Thyroid gland (tissue), 4 donors: ENCODE results near the gene NR6A1.

Source experiments
- POLR2A ChIP-seq, 2 donors: fragments of 450-650 bp; IDR thresholded peaks; one replicate each; pipeline ENCODE4 v1.6.1; 2017; ENCODE audit warnings: antibody characterized with exemption in 2 of 2, mild to moderate bottlenecking in 2 of 2, moderate library complexity in 1 of 2
- TF ChIP-seq, protein P1 (sequence below), 6 experiments: fragments of 200-600 bp in 3 of 6; fragments of 450-650 bp in 3 of 6; sonication (generic) in 3 of 6; IDR thresholded peaks; one replicate each; pipeline ENCODE4 v1.5.1; 2016 to 2019; ENCODE audit warnings: antibody characterized with exemption in 6 of 6, mild to moderate bottlenecking in 2 of 6, inconsistent platforms in 1 of 6, moderate library complexity in 1 of 6

GRCh38 chr9:124550072-124550471 is 221.0 kb downstream of the NR6A1 start:
- TF ChIP-seq POLR2A (IDR thresholded peaks at IDR 0.05) = no peak
- TF ChIP-seq, protein P1, sequence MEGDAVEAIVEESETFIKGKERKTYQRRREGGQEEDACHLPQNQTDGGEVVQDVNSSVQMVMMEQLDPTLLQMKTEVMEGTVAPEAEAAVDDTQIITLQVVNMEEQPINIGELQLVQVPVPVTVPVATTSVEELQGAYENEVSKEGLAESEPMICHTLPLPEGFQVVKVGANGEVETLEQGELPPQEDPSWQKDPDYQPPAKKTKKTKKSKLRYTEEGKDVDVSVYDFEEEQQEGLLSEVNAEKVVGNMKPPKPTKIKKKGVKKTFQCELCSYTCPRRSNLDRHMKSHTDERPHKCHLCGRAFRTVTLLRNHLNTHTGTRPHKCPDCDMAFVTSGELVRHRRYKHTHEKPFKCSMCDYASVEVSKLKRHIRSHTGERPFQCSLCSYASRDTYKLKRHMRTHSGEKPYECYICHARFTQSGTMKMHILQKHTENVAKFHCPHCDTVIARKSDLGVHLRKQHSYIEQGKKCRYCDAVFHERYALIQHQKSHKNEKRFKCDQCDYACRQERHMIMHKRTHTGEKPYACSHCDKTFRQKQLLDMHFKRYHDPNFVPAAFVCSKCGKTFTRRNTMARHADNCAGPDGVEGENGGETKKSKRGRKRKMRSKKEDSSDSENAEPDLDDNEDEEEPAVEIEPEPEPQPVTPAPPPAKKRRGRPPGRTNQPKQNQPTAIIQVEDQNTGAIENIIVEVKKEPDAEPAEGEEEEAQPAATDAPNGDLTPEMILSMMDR (IDR thresholded peaks at IDR 0.05) = no peak
